NCI-H1930 (cell line): ENCODE measurements around the gene SLC44A5.
"Not testable (repeated sequence)": the region's sequence is repeated elsewhere in the genome, so short reads cannot be mapped to it uniquely, and the experiment has no call there.

Source experiments
- DNase-seq, 2 experiments: peaks; one replicate each; lab custom pipeline; 2025; lab: John Stamatoyannopoulos, UW

Gene SLC44A5

DNA sequence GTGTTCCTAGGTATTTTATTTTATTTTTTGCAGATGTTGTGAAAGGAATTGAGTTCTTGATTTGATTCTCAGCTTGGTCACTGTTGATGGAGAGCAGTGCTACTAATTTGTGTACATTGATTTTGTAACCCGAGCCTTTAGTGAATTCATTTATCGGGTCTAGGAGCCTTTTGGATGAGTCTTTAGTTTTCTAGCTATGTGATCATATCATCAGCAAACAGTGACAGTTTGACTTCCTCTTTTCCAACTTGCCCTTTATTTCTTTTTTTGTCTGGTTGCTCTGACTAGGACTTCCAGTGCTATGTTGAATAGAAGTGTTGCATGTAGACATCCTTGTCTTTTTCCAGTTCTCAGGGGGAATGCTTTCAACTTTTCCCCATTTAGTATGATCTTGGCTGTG, 337.8 kb downstream of the SLC44A5 start:
- DNase-seq = no peak

DNA sequence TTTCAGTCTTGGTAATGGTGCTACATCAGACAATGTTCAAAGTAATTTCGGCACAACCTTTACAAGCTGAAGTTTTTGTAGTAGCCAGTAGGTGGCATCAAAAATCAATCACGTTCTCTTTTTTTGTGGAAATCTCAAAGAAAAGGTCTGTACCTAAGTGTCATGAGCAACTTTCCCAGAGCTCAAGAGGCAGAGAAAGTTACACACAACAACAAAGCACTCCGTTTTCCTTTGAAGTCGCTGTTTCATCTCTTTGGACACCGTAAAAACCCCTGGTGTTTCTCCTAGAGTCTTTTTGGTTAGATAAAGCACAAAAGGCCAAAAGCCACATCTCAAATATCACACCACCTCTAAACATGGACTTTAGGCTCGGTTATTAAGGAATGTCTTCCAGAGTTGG, 345.1 kb downstream of the SLC44A5 start:
- DNase-seq = peak; percentile 8 to 14

DNA sequence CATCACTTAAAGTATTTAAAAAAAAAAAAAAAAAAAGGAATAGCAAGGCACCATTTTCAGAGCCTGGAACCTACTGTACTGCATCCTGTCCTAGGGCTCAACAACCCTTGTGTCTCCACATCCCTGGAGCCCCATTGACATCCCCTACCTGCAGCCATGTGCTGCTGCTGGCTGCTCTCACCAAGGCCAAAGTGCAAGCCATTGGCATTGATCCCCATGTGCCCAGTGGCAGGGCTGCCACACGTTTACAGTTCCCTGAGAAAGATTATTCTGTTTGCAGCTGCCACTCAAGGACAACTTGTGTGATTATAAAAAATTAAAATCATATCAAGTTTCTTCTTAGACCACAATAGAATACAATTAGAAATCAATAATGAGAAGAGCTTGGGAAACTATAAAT, 346.8 kb downstream of the SLC44A5 start:
- DNase-seq = no peak

DNA sequence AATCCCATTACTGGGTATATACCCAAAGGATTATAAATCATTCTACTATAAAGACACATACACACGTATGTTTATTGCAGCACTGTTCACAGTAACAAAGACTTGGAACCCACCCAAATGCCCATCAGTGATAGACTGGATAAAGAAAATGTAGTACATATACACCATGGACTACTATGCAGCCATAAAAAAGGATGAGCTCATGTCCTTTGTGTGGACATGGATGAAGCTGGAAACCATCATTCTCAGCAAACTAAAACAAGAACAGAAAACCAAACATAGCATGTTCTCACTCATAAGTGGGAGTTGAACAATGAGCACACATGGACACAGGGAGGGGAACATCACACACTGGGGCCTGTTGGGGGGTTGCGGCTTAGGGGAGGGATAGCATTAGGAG, 347.3 kb downstream of the SLC44A5 start:
- DNase-seq = not testable (repeated sequence)

DNA sequence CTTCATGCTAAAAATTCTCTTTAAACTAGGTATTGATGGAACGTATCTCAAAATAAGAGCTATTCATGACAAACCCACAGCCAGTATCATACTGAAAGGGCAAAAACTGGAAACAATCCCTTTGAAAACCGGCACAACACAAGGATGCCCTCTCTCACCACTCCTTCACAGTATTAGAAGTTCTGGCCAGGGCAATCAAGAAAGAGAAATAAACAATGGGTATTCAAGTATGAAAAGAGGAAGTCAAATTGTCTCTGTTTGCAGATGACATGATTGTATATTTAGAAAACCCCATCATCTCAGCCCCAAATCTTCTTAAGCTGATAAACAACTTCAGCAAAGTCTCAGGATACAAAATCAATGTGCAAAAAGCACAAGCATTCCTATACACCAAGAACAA, 349.0 kb downstream of the SLC44A5 start:
- DNase-seq = not testable (repeated sequence)

DNA sequence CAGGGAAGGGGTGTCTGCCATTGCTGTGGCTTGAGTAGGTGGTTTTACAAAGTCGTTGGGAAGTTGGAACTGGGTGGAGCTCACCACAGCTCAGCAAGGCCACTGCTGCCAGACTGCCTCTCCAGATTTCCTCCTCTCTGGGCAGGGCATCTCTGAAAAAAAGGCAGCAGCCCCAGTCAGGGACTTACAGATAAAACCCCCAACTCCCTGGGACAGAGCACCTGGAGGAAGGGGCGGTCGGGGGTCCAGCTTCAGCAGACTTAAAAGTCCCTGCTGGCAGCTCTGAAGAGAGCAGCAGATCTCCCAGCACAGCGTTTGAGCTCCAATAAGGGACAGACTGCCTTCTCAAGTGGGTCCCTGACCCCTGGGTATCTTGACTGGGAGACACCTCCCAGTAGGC, 352.6 kb downstream of the SLC44A5 start:
- no peak for DNase-seq

DNA sequence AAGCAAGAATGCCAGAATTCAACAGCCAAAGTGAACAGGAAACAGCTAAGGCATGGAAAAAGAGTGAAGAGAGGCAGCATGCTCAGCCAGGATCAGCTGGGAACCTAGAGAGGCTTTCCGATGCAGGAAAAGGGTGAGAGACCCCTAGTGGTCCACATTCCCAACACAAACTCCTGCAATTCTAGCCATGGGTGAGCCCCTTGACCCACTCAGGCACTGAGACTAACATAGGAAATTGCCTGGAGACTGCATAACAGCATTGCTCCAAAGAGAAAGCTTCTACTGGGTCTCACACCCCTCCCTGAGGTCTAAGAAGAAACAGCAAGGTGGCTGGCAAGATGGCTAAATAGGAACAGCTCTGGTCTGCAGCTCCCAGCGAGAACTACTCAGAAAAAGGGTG, 353.5 kb downstream of the SLC44A5 start:
- no peak for DNase-seq

DNA sequence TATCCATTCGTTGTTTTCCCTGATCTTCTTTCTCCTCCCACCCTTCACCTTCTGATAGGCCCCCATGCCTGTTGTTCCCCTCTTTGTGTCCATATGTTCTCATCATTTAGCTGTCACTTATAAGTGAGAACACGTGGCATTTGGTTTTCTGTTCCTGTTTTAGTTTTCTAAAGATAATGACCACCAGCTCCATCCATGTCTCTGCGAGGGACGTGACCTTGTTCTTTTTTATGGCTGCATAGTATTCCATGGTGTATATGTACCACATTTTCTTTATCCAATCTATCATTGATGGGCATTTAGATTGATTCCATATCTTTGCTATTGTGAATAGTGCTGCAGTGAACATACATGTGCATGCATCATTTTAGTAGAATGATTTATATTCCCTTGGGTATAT, 360.8 kb downstream of the SLC44A5 start:
- not testable (repeated sequence) for DNase-seq

DNA sequence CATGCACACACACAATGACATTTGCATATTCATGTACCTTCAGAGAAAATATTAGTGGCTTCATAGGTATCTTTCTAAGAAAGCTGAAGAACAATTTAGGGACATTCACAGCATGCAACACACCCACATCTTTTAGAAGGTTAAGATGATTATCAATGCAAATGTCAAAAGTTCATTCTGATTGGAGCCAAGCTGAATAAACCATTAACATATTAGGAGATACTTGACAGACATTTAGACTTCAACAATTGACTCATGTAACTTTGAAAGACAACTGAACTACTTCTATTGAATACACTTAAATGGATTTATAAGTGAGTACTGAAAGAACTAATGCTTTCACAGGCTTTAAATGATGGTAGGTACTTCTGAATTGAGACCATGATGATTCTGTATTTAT, 365.7 kb downstream of the SLC44A5 start:
- no peak for DNase-seq

DNA sequence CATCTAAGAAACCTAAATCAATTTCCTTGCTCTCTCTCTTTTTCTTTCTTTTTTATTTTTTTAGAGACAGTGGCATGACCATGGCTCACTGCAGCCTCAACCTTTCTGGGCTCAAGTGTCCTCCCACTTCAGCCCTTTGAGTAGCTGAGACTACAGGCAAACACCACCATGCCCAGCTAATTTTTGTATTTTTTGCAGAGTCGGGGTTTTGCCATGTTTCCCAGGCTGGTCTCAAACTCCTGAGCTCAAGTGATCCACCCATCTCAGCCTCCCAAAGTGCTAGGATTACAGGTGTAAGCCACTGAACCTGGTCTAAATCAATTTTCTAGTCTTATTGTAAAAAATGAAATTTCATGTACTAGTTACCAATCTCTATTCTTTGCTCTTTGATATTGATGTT, 367.8 kb downstream of the SLC44A5 start:
- DNase-seq = no peak

DNA sequence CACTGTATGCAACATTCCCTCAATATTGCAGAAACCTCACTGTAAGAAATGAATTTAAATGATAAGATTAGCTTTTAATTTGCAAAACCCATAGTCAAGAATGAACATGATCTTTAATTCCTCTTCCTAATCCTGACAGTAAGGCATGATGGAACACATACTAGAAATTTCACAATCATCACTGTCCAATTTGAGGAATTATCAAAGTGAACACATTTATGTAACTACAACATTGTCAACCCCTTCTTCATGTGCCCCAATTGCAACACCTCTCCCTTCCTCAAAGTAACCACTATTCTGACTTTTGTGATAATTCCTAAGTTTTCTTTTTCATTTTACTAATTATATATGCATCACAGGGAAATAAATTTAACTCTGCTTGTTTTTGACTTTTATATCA, 373.6 kb downstream of the SLC44A5 start:
- DNase-seq = no peak

DNA sequence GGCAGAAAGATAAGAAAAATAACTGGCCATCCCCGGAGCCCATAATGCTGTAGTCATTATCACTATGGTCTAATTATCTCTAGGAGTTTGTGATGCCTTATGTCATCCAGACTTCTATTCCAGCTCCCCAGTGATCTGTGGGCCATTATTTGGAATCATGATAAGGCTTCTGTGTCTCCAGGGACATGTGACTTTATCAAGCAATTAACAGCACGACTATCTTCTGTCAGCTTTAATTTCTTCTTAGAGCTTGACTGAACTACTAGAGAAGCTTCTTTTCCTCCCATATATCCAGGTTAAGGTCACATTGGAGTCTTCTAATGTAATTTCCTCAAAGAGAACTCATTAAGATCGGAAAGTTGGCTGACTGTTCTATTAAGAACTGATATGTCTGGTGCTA, 376.4 kb downstream of the SLC44A5 start:
- DNase-seq = no peak

DNA sequence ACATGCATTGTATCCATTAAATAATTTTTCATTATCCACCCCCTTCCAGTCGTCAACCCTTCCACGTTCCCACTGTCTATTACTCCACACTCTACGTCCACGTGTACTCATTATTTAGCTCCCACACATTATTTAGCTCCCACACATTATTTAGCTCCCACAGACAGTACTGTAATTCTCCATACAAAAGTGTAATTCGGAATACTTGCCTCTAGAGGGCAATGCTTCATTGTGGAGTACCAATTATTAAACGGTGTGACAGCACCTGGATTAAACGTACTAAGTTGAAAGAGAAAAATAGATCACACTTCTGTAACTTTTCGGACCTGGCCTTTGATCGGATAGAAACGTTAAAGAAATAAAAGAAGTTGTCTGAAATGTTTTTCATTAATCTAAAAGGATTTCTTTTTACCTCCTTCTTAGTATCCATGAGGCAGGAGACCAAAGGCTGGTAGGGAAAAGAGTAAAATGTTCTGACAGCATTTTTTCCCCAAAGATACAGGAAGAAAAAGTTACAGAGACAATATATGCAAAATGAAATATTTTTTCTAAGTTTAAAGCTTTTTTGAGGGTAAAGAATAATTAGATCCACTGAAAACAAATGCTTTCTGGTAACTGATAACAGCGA, 377.5 kb downstream of the SLC44A5 start:
- DNase-seq = peak in 1 of 2 experiments; percentile 27

DNA sequence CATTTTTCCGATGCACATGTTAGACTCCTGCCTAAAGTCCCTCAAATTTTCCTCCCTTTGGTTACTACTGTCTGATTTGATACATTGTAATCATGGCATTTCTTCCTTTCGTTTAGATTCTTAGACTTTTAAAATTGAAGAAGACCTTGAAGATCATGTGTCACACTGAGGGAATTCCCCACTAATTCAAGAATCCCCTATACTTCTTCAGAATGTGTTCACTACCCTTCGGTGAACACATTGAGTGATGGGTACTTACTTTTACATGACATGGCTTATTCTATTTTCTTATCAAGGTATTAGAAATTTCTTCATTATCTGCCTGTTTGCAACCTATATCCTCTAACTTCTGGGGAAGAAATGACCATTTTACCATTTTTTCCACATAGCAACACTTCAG, 390.8 kb downstream of the SLC44A5 start:
- no peak for DNase-seq

DNA sequence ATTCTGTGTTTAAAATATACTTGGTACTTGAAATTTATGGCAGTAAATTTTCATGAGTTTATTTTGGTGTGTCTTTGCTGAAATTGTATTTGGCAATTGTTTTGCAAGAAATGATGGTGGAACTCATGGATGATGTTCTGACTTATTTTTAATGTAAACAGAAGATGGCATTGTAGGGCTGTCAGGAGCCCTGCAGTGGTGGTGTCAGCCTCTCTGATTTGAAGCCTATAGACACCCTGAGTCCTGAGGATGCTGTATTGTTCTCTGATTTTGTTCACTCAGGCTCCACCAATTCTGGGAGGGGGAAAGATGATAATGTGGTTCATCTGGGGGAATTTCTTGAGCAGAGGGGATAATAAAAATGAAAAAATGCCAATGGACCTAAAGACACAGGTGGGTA, 396.9 kb downstream of the SLC44A5 start:
- no peak for DNase-seq

DNA sequence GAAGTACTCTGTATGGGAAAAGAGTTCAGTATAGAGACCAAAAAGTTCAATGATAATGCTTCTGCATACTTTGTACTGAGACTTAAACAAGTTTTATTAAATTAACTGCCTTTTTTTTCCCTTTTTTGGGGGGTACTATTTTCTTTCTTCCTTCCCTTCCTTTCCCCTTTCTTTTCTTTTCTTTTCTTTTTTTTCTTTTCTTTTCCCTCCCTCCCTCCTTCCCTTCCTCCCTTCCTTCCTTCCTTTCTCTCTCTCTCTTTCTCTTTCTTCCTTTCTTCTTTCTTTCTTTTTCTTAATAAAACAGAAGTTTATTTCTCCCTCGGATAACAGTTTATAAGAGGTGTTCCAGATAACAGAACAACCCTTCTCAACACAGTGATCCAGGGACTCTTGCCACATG, 399.3 kb downstream of the SLC44A5 start:
- no peak for DNase-seq

DNA sequence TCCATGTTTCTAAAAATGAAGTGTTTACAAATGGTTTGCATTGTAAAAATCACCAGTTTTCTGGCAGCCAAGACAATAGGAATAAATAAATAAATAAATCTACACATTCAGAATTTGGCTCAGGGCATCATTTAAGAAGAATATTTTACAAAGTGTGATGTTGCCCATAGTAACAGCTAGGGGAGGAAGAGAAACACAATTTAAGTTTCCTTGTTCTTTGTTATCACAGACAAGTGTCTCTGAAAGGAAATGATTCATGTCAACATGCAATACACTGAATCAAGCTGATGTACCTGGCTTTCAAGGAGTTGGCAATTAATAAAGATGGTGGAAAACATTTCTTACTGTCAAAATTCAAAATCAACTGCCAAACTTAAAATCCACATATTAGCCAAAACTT, 402.1 kb downstream of the SLC44A5 start:
- no peak for DNase-seq

DNA sequence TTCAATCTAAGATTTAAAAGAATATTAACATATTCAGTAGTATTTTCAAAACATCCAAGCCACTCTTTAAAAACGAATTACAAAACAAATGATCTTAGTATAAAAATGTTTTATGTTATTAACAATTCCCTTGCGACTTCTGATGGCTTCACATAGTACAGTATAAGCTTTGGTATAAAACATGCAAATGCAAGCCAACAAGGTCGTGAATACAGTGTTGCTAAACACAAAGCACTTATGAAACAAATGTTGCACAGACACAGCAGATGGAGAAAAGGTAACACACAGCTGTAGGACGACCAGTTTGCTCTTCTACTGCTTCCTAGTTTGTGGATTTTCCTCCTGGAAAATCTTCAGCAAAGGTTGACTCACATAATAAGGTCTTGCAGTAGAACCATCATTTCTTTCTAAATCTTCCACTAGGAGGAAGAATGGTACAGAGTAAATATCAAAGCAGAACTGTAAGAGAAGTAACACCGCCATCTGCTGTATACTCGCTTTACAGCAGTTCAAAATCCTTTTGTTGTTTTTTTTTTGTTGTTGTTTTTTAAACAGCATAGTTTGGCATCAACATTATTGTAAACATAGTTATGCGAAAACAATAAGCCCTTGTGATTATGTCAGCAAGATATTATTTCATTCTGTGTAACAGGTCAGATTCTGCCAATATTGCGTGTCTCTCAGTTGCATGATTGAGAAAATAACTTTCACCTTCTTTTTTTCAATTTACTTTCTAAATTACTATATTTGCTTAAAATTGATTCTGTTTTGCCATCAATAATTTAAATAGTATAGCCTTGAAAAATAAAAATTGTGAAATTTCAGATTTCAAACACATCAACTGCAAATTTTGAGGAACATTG, 407.3 kb downstream of the SLC44A5 start:
- peak in 1 of 2 experiments; percentile 30 for DNase-seq

DNA sequence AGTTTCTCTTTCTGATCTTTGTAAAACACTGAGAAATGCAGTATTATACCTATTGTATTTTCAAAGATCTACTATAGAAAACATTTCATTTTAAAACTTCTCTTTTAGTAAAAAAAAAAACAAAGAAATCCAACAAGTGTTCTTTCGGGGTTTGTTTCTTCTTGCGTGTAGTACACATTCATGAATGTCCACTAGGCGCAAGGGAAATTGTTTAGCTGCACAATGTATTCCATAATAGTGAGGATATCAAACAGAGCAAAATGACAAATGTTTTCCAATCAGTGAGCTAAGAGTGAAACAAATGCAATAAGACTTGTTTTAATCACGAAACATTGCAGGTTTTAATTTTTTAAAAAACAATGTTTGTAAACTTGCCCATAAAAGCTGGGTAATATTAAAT, 408.2 kb downstream of the SLC44A5 start:
- DNase-seq = no peak

DNA sequence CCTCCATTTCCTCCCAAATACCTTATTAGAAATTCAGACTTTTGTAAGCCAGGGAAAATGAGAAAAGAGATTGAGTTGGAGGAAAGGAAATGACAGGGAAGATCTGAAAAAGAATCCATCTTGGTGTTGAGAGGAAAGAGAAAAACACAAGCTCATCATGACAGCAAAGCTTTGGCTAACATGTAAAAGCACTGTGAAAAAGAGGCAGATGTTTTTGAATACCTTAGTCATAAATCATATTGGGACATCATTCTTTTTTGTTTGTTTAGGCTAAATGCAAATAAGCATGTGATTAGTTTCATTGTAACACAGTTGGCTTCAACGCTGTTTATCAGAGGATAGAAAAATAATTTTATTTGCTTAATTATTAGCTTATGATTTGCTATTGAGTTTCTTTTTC, 412.2 kb downstream of the SLC44A5 start:
- no peak for DNase-seq

DNA sequence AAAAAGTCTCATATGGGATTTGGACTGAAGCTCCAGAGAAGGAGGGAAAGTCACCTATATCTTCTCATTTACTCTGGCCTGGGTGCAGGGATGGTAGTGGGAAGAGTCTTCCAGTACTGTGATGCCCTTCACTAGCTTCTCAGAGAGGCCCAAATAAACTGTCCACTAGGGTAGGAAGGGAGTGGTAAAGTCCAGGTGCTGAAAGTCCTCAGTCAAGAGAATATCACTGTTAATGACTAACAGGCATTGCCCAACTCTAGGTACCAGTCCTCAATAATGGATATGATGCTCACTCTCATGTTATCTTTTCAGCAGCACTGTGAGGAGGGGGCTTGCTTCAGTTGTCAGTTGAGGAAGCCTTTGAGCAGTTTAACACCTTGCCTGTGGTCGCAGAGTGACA, 412.8 kb downstream of the SLC44A5 start:
- DNase-seq = no peak

DNA sequence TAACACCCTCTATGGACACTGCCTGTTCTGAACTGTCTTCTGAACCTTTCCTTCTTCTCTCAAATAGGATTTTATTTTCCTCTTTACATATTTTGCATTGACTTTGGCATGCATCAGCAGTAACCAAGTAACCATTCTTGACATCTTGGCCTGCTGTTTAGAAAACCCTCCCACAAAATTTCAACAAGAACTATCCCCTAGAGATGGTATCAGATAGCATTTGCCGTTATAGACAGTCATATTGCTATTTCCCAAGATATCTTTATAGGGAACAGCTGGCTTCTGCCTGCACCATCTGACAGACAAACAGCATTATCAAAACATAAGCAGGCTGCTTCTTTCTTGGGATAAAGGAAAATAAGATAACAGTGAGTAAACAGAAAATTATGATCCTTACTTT, 422.0 kb downstream of the SLC44A5 start:
- no peak for DNase-seq

DNA sequence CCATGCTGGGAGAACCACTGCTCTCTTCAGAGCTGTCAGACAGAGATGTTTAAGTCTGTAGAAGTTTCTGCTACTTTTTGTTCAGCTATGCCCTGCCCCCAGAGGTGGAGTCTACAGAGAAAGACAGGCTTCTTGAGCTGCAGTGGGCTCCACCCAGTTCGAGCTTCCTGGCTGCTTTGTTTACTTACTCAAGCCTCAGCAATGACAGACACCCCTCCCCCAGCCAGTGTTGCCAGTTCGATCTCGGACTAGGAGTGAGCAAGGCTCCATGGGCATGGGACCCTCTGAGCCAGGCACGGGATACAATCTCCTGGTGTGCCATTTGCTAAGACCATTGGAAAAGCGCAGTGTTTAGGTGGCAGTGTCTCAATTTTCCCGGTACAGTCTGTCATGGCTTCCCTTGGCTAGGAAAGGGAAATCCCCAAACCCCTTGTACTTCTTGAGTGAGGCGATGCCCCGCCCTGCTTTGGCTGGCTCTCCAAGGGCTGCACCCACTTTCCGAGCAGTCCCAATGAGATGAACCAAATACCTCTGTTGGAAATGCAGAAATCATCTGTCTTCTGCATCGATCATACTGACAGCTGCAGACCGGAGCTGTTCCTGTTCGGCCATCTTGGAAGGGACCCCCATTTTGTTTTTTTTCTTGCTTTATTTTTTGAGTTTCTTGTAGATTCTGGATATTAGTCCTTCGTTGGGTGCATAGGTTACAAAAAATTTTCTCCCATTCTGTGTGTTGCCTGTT, 429.5 kb downstream of the SLC44A5 start:
- DNase-seq = not testable (repeated sequence)
